Muscle of leg (tissue), 11 donors: ENCODE results near the gene MXRA8. TPM values are rescaled to one million over a fixed set of nuclear protein-coding genes. Genes with fewer than 3 reads are reported as not detected.

Experiments used
- DNase-seq: peaks from one replicate; pipeline ENCODE4 v3.0.0; 2013
- H3K27ac ChIP-seq: one replicate; pipeline ENCODE4 v1.5.1; 2013; ENCODE audit warnings: mild to moderate bottlenecking, low read length, control low read depth
- H3K27me3 ChIP-seq: one replicate; pipeline ENCODE4 v1.6.1; 2013; ENCODE audit warnings: low read length; ENCODE audit not compliant: control insufficient read depth, insufficient read depth
- H3K36me3 ChIP-seq: one replicate; pipeline ENCODE4 v1.6.1; 2013; ENCODE audit warnings: low read length; ENCODE audit not compliant: control insufficient read depth, insufficient read depth
- H3K4me1 ChIP-seq: one replicate; pipeline ENCODE4 v1.6.1; 2013; ENCODE audit warnings: low read length; ENCODE audit not compliant: control insufficient read depth, insufficient read depth
- H3K4me3 ChIP-seq: one replicate; pipeline ENCODE4 v1.5.1; 2013; ENCODE audit warnings: low read length, control low read depth
- H3K9me3 ChIP-seq: replicated peaks from 2 replicates; pipeline ENCODE4 v1.6.1; 2013; ENCODE audit warnings: low read depth, low read length; ENCODE audit not compliant: control insufficient read depth
- WGBS: methylation state at CpG from one replicate; pipeline ENCODE4 v1.1.5; 2013; ENCODE audit warnings: missing lambda C conversion rate; ENCODE audit not compliant: insufficient coverage; 5-methylcytosine and 5-hydroxymethylcytosine counted together
- polyA plus RNA-seq, 8 donors: library from polyadenylated mRNA; unstranded; fragments of 120-200 nt; gene quantifications; one replicate each; pipeline versions ENCODE4 v1.2.1 to v1.2.3, GENCODE V29; 2013; ENCODE audit warnings: inconsistent platforms in 1 of 8, low replicate concordance in 1 of 8; ENCODE audit not compliant: insufficient read length in 8 of 8, insufficient read depth in 1 of 8
- total RNA-seq: library from RNA; stranded (reverse); fragments of 120-200 nt; gene quantifications from one replicate; pipeline ENCODE4 v1.2.4, GENCODE V29; 2013

The MXRA8 gene
- total and polyA plus RNA-seq, 9 donors: 56.2 to 113 (median 87.9) TPM

- peaks cover 27% of the 10 kb centered on the region for H3K27me3 ChIP-seq
- peaks cover 60% of the 10 kb centered on the region for H3K4me1 ChIP-seq
- no peaks in the 10 kb centered on the region for H3K9me3 ChIP-seq
- peak within 1 kb of the TSS; percentile 66 for H3K4me3 ChIP-seq
- under 1% methylated on average over 112 of the region's 122 CpGs for WGBS
- peaks cover 21% of the 10 kb centered on the region for H3K36me3 ChIP-seq
- peak within 1 kb of the TSS; percentile 65 for H3K27ac ChIP-seq
- DNase-seq: peak; percentile 87
Measured at GRCh38 chr1:1349256-1350012, 8.9 kb downstream of the MXRA8 start, which contains the start of gene DVL1. Gene DVL1, minus strand, starts transcription at chr1:1349418. Its CDS starts 353 bp downstream, at chr1:1349065.

GRCh38 chr1:1348420-1349255 is 9.7 kb downstream of the MXRA8 start:
- Histone ChIP-seq H3K4me3 (peak overlapping the region; percentile 66), H3K4me1 (peaks cover 56% of the 10 kb centered on the region), H3K27me3 (peaks cover 19% of the 10 kb centered on the region), H3K9me3 (no peaks in the 10 kb centered on the region), H3K27ac (peak overlapping the region; percentile 49), H3K36me3 (peaks cover 15% of the 10 kb centered on the region)
- peak; percentile 62 for DNase-seq
- WGBS: under 1% methylated on average over 108 of the region's 109 CpGs

GRCh38 chr1:1347663-1348419 is 10.5 kb downstream of the MXRA8 start:
- Histone ChIP-seq H3K36me3 (peaks cover 9% of the 10 kb centered on the region), H3K27me3 (peaks cover 11% of the 10 kb centered on the region), H3K4me3 (peak overlapping the region; percentile 66), H3K27ac (peak overlapping the region; percentile 49), H3K4me1 (peaks cover 48% of the 10 kb centered on the region), H3K9me3 (no peaks in the 10 kb centered on the region)
- 19% methylated on average over 21 of the region's 26 CpGs for WGBS
- DNase-seq: no peak

- no peak for DNase-seq
- 85% methylated on average over 8 of the region's 10 CpGs for WGBS
- peak overlapping the region; percentile 66 for H3K4me3 ChIP-seq
- H3K36me3 ChIP-seq: peaks cover 1% of the 10 kb centered on the region
- no peak overlapping the region for H3K27ac ChIP-seq
- peaks cover 4% of the 10 kb centered on the region for H3K27me3 ChIP-seq
- no peaks in the 10 kb centered on the region for H3K9me3 ChIP-seq
- peaks cover 40% of the 10 kb centered on the region for H3K4me1 ChIP-seq
Measured at GRCh38 chr1:1347026-1347595, 11.2 kb downstream of the MXRA8 start.

- Histone ChIP-seq H3K4me1 (peaks cover 34% of the 10 kb centered on the region), H3K4me3 (no peak overlapping the region), H3K9me3 (no peaks in the 10 kb centered on the region), H3K27me3 (no peaks in the 10 kb centered on the region), H3K36me3 (peaks cover 4% of the 10 kb centered on the region), H3K27ac (no peak overlapping the region)
- WGBS: 90% methylated on average over 8 of the region's 10 CpGs
- DNase-seq: no peak
Measured at GRCh38 chr1:1346501-1346890, 11.9 kb downstream of the MXRA8 start.

- 82% methylated on average over 11 of the region's 12 CpGs for WGBS
- Histone ChIP-seq H3K4me3 (no peak overlapping the region), H3K4me1 (peaks cover 32% of the 10 kb centered on the region), H3K27me3 (no peaks in the 10 kb centered on the region), H3K36me3 (peaks cover 9% of the 10 kb centered on the region), H3K9me3 (no peaks in the 10 kb centered on the region), H3K27ac (no peak overlapping the region)
- no peak for DNase-seq
Measured at GRCh38 chr1:1345860-1346500, 12.4 kb downstream of the MXRA8 start.

GRCh38 chr1:1345384-1345783 is 13.0 kb downstream of the MXRA8 start:
- H3K4me1 ChIP-seq: peaks cover 32% of the 10 kb centered on the region
- H3K36me3 ChIP-seq: peaks cover 14% of the 10 kb centered on the region
- no peak overlapping the region for H3K27ac ChIP-seq
- 81% methylated on average over 16 of the region's 16 CpGs for WGBS
- H3K4me3 ChIP-seq: no peak overlapping the region
- DNase-seq: no peak
- H3K9me3 ChIP-seq: no peaks in the 10 kb centered on the region
- H3K27me3 ChIP-seq: no peaks in the 10 kb centered on the region

GRCh38 chr1:1344655-1345361 is 13.5 kb downstream of the MXRA8 start:
- Histone ChIP-seq H3K27ac (no peak overlapping the region), H3K4me3 (no peak overlapping the region), H3K4me1 (peaks cover 32% of the 10 kb centered on the region), H3K27me3 (no peaks in the 10 kb centered on the region), H3K36me3 (peaks cover 19% of the 10 kb centered on the region), H3K9me3 (no peaks in the 10 kb centered on the region)
- no peak for DNase-seq
- WGBS: 70% methylated on average over 13 of the region's 15 CpGs
